ENCODE data around the gene N4BP2L2. TPM values are rescaled to one million over a fixed set of nuclear protein-coding genes. Genes with fewer than 3 reads are reported as not detected.

Gene N4BP2L2
- total and polyA plus RNA-seq, 9 of the 15 experiments (the other 6 are each of a cell fraction or from before 2014, with no cell fraction given) = 33.9 to 76.4 (median 48.7) TPM

DNA sequence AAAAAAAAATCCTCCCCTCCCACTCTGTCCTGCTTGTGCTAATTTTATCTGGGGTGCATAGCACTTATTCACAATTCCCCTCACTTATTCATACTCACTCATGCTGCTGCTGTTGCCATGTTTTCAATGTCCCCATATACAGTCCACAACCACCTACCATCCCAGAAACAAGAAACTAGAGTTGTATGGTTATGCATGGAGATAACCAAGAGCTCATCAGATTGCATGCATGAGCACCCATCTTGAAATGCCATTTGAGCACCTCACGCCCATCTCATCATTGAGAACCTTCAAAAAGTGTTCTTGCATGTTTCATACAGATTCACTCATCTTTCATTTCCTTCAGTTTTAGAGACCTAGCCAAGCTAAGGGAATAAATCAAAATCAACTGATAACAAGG is 15.1 kb upstream of the N4BP2L2 start:
- in situ Hi-C loops (cut with MboI) = no loop called here
- TF ChIP-seq XRCC5 (IDR thresholded peaks at IDR 0.05; ENCODE audit: low read depth, low read length) = no peak
- TF ChIP-seq MCM7 (IDR thresholded peaks at IDR 0.05) = no peak
- no peak for TF ChIP-seq ATF7 (IDR thresholded peaks at IDR 0.05)
- no peak for TF ChIP-seq SNRNP70 (optimal IDR thresholded peaks at IDR 0.05; ENCODE audit: low read depth, low read length)
- TF ChIP-seq SP1 (CRISPR knock-in tag; IDR thresholded peaks at IDR 0.05) = no peak
- CTCF ChIA-PET (ENCODE audit: low intra/inter-chr PET ratio) = no interaction called here

GRCh38 chr13:32549788-32550187 is 11.2 kb upstream of the N4BP2L2 start:
- no peaks in the 10 kb centered on the region for H3K9me3 ChIP-seq (replicated peaks; ENCODE audit: control insufficient read depth, insufficient read depth, low read depth, low read length)
- 17% methylated on average over 3 of the region's 3 CpGs for WGBS (ENCODE audit: insufficient coverage, low coverage, missing lambda C conversion rate)
- FAIRE-seq (no peak), DNase-seq (ENCODE audit: extremely low read depth in 1 of 4, low spot score in 3 of 4) (no peak), ATAC-seq (peak; percentile 54; the same call in 2 of the 3 replicates)
- no peaks in the 10 kb centered on the region for H3K36me3 ChIP-seq (ENCODE audit: control insufficient read depth, insufficient read depth, low read length)
- in situ Hi-C loops (cut with MboI) = no loop called here
- H4K20me1 ChIP-seq (replicated peaks; ENCODE audit: control insufficient read depth, insufficient read depth, low read length) = no peaks in the 10 kb centered on the region
- H3K4me1 ChIP-seq (replicated peaks in 1 of 2; ENCODE audit: control insufficient read depth in 2 of 2, insufficient read depth in 2 of 2, low read length in 2 of 2) = no peaks in the 10 kb centered on the region
- ChIA-PET CTCF (ENCODE audit: low intra/inter-chr PET ratio) (no interaction called here), POLR2A (interaction anchor here (0.6 to 0.7 kb wide), 2 partner anchors 14 to 88 kb away, joined by 3 read pairs; no protein-coding TSS in a partner anchor)
- BruUV-seq (replicated peaks) = no TSS peak
- peak overlapping the region; percentile 44 for H2AFZ ChIP-seq (ENCODE audit: low read depth, low read length)
- no peaks in the 10 kb centered on the region for H3K27me3 ChIP-seq (ENCODE audit: control insufficient read depth in 2 of 2, insufficient read depth in 2 of 2, low read length in 2 of 2)
- no peaks in the 10 kb centered on the region for H3K79me2 ChIP-seq (ENCODE audit: control insufficient read depth, insufficient read depth, low read length)
- no peaks in the 10 kb centered on the region for H3K9me1 ChIP-seq (ENCODE audit: control insufficient read depth, insufficient read depth, low read length)
- H3K9ac ChIP-seq (ENCODE audit: insufficient read depth in 1 of 2, low read depth in 2 of 2, low read length in 2 of 2) = no peak overlapping the region
- TF ChIP-seq SMC3 (conservative IDR thresholded peaks at IDR 0.05; ENCODE audit: insufficient read depth, low read depth, low read length) (no peak), HMGN3 (IDR thresholded peaks at IDR 0.05; ENCODE audit: borderline replicate concordance, extremely low read depth, insufficient read length, low read depth, low read length) (no peak)
- H3K4me2 ChIP-seq (ENCODE audit: insufficient read depth, low read length) = no peak overlapping the region; the same call in 1 of the 2 replicates
- H3K4me3 ChIP-seq = no peak overlapping the region
- H3K27ac ChIP-seq (ENCODE audit: extremely low read depth, low read depth, low read length) = no peak overlapping the region
- intact Hi-C loops (cut with micrococcal nuclease) = no loop called here

More for the DNA sequence above, 15.1 kb upstream of the N4BP2L2 start:
- no peak overlapping the region for H3K9ac ChIP-seq (ENCODE audit: insufficient read depth in 1 of 2, low read depth in 2 of 2, low read length in 2 of 2)
- H3K27me3 ChIP-seq (ENCODE audit: control insufficient read depth in 2 of 2, insufficient read depth in 2 of 2, low read length in 2 of 2) = no peaks in the 10 kb centered on the region
- no peak overlapping the region for H3K4me3 ChIP-seq
- H4K20me1 ChIP-seq (replicated peaks; ENCODE audit: control insufficient read depth, insufficient read depth, low read length) = no peaks in the 10 kb centered on the region
- POLR2A ChIA-PET = no interaction called here
- 10% methylated on average over 1 of the region's 1 CpG for WGBS (ENCODE audit: insufficient coverage, low coverage, missing lambda C conversion rate)
- H3K79me2 ChIP-seq (ENCODE audit: control insufficient read depth, insufficient read depth, low read length) = no peaks in the 10 kb centered on the region
- intact Hi-C loops (cut with micrococcal nuclease) = no loop called here
- no peaks in the 10 kb centered on the region for H3K9me1 ChIP-seq (ENCODE audit: control insufficient read depth, insufficient read depth, low read length)
- DNase-seq (ENCODE audit: extremely low read depth in 1 of 4, low spot score in 3 of 4) = no peak
- ATAC-seq = no peak
- BruUV-seq (replicated peaks) = no TSS peak
- H3K4me2 ChIP-seq (ENCODE audit: insufficient read depth, low read length) = no peak overlapping the region
- no peak overlapping the region for H3K27ac ChIP-seq (ENCODE audit: extremely low read depth, low read depth, low read length)
- no peak for FAIRE-seq
- H2AFZ ChIP-seq (ENCODE audit: low read depth, low read length) = no peak overlapping the region
- no peaks in the 10 kb centered on the region; a peak in 1 of 5 replicates for H3K4me1 ChIP-seq (replicated peaks in 1 of 2; ENCODE audit: control insufficient read depth in 2 of 2, insufficient read depth in 2 of 2, low read length in 2 of 2)
- no peaks in the 10 kb centered on the region for H3K9me3 ChIP-seq (replicated peaks; ENCODE audit: control insufficient read depth, insufficient read depth, low read depth, low read length)
- no peaks in the 10 kb centered on the region for H3K36me3 ChIP-seq (ENCODE audit: control insufficient read depth, insufficient read depth, low read length)
